HG03175 (cell line): Measurements from ENCODE around the gene AURKA.
"Not testable (repeated sequence)": the region's sequence is repeated elsewhere in the genome, so short reads cannot be mapped to it uniquely, and the experiment has no call there.

Experiments
- ATAC-seq: cut with Tn5 transposase; IDR thresholded peaks from one replicate; pipeline ENCODE4 v1.9.1; 2021; ENCODE audit warnings: mild to moderate bottlenecking, moderate library complexity; ENCODE audit not compliant: unreplicated experiment

AURKA gene

GRCh38 chr20:56422076-56422823 is 30.2 kb upstream of the AURKA start:
- no peak for ATAC-seq

- no peak for ATAC-seq
These were observed 29.1 kb upstream of the AURKA start for GRCh38 chr20:56420940-56421688.

- ATAC-seq: no peak
These were observed 28.0 kb upstream of the AURKA start for GRCh38 chr20:56420028-56420427.

- ATAC-seq: no peak
These were observed 26.4 kb upstream of the AURKA start for GRCh38 chr20:56418385-56418861.

- no peak for ATAC-seq
These were observed 25.9 kb upstream of the AURKA start for GRCh38 chr20:56417911-56418310.

GRCh38 chr20:56417402-56417801 is 25.4 kb upstream of the AURKA start:
- no peak for ATAC-seq

GRCh38 chr20:56414842-56415765 is 23.1 kb upstream of the AURKA start:
- no peak for ATAC-seq

- ATAC-seq: no peak
These were observed 20.9 kb upstream of the AURKA start for GRCh38 chr20:56412949-56413348.

GRCh38 chr20:56412473-56412790 is 20.4 kb upstream of the AURKA start:
- no peak for ATAC-seq

- ATAC-seq: peak; percentile 81
These were observed 19.9 kb upstream of the AURKA start, which contains the start of gene CASS4 for GRCh38 chr20:56411759-56412472. Gene CASS4 (plus strand): TSS chr20:56412260. CDS start chr20:56412459, 199 bp downstream.

GRCh38 chr20:56411287-56411686 is 19.3 kb upstream of the AURKA start:
- ATAC-seq: not testable (repeated sequence)

GRCh38 chr20:56409956-56410355 is 17.9 kb upstream of the AURKA start:
- ATAC-seq: no peak

- ATAC-seq: no peak
These were observed 17.5 kb upstream of the AURKA start for GRCh38 chr20:56409521-56409920.

- ATAC-seq: no peak
These were observed 14.9 kb upstream of the AURKA start for GRCh38 chr20:56406910-56407309.

- ATAC-seq: not testable (repeated sequence)
These were observed 13.3 kb upstream of the AURKA start for GRCh38 chr20:56405356-56405755.

GRCh38 chr20:56403465-56403864 is 11.4 kb upstream of the AURKA start:
- no peak for ATAC-seq

- peak; percentile 73 for ATAC-seq
These were observed 8.1 kb upstream of the AURKA start for GRCh38 chr20:56400001-56400640.

GRCh38 chr20:56395166-56395565 is 3.2 kb upstream of the AURKA start:
- ATAC-seq: no peak

GRCh38 chr20:56393653-56394052 is 1.6 kb upstream of the AURKA start:
- ATAC-seq: no peak

- no peak for ATAC-seq
These were observed 967 bp upstream of the AURKA start for GRCh38 chr20:56392881-56393482.
